SU-DHL-6 (cell line): ENCODE data around the gene TIE1.

ENCODE experiments used
- H2AFZ ChIP-seq: fragments of 200-600 bp; sonication (generic); 2 replicates; pipeline ENCODE4 v1.6.1; 2014; ENCODE audit warnings: low read depth, mild to moderate bottlenecking, moderate library complexity, mixed read lengths, antibody characterized with exemption, low read length; ENCODE audit not compliant: severe bottlenecking
- H3F3A ChIP-seq: fragments of 200-600 bp; shearing (Covaris generic); 2 replicates; pipeline ENCODE4 v1.6.0; 2016; ENCODE audit warnings: antibody characterized with exemption, mild to moderate bottlenecking; ENCODE audit not compliant: insufficient read depth
- H3K27ac ChIP-seq: fragments of 200-600 bp; sonication (generic); 2 replicates; pipeline ENCODE4 v1.5.1; 2016; ENCODE audit warnings: low read depth, mild to moderate bottlenecking, low read length, moderate library complexity, mixed read lengths
- H3K27me3 ChIP-seq: fragments of 200-600 bp; sonication (generic), shearing (Covaris generic); 2 replicates; pipeline ENCODE4 v1.6.0; 2014; ENCODE audit warnings: mild to moderate bottlenecking, low read length
- H3K36me3 ChIP-seq: fragments of 200-600 bp; sonication (generic); 2 replicates; pipeline ENCODE4 v1.6.1; 2014; ENCODE audit warnings: mild to moderate bottlenecking, low read length, mixed read lengths
- H3K4me2 ChIP-seq: fragments of 300-600, 200-600 bp; shearing (Covaris generic), sonication (generic); 2 replicates; pipeline ENCODE4 v1.6.0; 2014; ENCODE audit warnings: low read length, low read depth, mild to moderate bottlenecking; ENCODE audit not compliant: poor library complexity, severe bottlenecking
- H3K4me3 ChIP-seq: fragments of 200-600 bp; sonication (generic); 2 replicates; pipeline ENCODE4 v1.5.1; 2014; ENCODE audit warnings: antibody characterized with exemption, low read length, mild to moderate bottlenecking, mixed read lengths; ENCODE audit not compliant: insufficient read depth, poor library complexity, severe bottlenecking
- H3K79me2 ChIP-seq: fragments of 200-600 bp; sonication (generic); 2 replicates; pipeline ENCODE4 v1.6.1; 2014; ENCODE audit warnings: mild to moderate bottlenecking, low read length, moderate library complexity; ENCODE audit not compliant: insufficient read depth
- H3K9ac ChIP-seq: fragments of 200-600 bp; sonication (generic); 2 replicates; pipeline ENCODE4 v1.7.0; 2014; ENCODE audit warnings: mild to moderate bottlenecking, low read length
- H3K9me2 ChIP-seq: fragments of 200-600 bp; sonication (generic); replicated peaks from 2 replicates; pipeline ENCODE4 v1.6.1; 2014; ENCODE audit warnings: low read length; ENCODE audit not compliant: insufficient read depth
- H3K9me3 ChIP-seq: fragments of 200-600 bp; sonication (generic); 2 replicates; pipeline ENCODE4 v1.6.1; 2014; ENCODE audit warnings: low read length, mixed read lengths; ENCODE audit not compliant: insufficient read depth
- H4K20me1 ChIP-seq: fragments of 200-600 bp; sonication (generic); 2 replicates; pipeline ENCODE4 v1.6.1; 2014; ENCODE audit warnings: low read depth, mild to moderate bottlenecking, antibody characterized with exemption, low read length, moderate library complexity, mixed read lengths
- EZH2phosphoT487 ChIP-seq: fragments of 200-600 bp; sonication (generic), shearing (Covaris generic); conservative IDR thresholded peaks from 2 replicates; pipeline ENCODE4 v1.6.1; 2018; ENCODE audit warnings: mild to moderate bottlenecking, antibody characterized with exemption, low read length, moderate library complexity, mixed read lengths
- TF ChIP-seq, protein P1 (sequence below): fragments of 200-600 bp; sonication (generic); IDR thresholded peaks from one replicate; pipeline ENCODE4 v1.5.1; 2017; ENCODE audit warnings: antibody characterized with exemption, mild to moderate bottlenecking, low read length, moderate library complexity; ENCODE audit not compliant: insufficient read depth, poor library complexity, severe bottlenecking

The TIE1 gene

GRCh38 chr1:43284546-43285110 lies 16.2 kb upstream of the TIE1 start:
- H3K4me3 ChIP-seq = no peak overlapping the region

DNA sequence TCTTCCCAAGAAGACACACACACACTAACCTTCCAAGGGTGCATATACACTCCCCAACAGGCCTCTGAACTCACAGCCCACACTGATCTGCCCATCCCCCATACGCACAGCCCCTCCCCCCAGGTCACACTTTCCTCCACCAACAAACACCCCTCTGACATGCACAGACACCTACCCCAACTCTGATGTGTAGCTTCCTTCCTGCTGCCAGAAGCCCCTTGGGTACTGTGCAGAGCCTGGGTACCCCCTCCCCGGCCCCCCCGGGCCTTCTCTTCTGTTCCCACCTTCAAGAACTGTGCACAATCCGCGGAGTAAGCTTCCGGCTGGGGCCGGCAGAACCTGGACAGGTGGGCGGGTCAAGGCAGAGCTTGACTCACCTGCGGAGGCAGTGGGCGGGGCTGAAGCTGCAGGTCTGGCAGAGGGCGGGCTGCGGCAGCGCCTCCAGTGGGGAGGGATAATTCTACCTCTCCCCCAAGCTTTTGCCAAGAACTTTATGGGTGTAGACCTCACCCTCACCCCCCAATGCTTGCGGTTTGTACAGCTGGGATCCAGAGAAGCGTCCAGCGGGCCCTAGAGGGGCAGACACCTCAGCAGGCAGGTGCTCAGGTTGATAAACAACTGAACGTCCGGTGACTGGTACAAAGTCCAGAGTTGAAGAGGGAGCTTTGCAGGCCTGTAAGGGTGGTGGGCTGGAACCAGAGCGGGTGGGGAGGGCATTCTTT lies 15.4 kb upstream of the TIE1 start, which contains the start of gene C1orf210:
C1orf210 (minus strand) TSS at position 313 of the 722 bp plus-strand sequence. CDS start 2,311 bp downstream, outside the sequence.
- no peaks in the 10 kb centered on the region for H3K9me3 ChIP-seq
- no peak within 1 kb of the TSS for H2AFZ ChIP-seq
- no peaks in the 10 kb centered on the region for H3K36me3 ChIP-seq
- H3F3A ChIP-seq = no peaks in the 10 kb centered on the region
- no peaks in the 10 kb centered on the region for H3K79me2 ChIP-seq
- TF ChIP-seq, protein P1, sequence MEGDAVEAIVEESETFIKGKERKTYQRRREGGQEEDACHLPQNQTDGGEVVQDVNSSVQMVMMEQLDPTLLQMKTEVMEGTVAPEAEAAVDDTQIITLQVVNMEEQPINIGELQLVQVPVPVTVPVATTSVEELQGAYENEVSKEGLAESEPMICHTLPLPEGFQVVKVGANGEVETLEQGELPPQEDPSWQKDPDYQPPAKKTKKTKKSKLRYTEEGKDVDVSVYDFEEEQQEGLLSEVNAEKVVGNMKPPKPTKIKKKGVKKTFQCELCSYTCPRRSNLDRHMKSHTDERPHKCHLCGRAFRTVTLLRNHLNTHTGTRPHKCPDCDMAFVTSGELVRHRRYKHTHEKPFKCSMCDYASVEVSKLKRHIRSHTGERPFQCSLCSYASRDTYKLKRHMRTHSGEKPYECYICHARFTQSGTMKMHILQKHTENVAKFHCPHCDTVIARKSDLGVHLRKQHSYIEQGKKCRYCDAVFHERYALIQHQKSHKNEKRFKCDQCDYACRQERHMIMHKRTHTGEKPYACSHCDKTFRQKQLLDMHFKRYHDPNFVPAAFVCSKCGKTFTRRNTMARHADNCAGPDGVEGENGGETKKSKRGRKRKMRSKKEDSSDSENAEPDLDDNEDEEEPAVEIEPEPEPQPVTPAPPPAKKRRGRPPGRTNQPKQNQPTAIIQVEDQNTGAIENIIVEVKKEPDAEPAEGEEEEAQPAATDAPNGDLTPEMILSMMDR = no peak
- no peak for TF ChIP-seq EZH2phosphoT487
- no peaks in the 10 kb centered on the region for H3K27me3 ChIP-seq
- H4K20me1 ChIP-seq = no peaks in the 10 kb centered on the region
- H3K27ac ChIP-seq = no peak within 1 kb of the TSS
- no peak within 1 kb of the TSS for H3K4me3 ChIP-seq
- H3K9ac ChIP-seq = no peak within 1 kb of the TSS
- H3K9me2 ChIP-seq = no peaks in the 10 kb centered on the region
- H3K4me2 ChIP-seq = no peak within 1 kb of the TSS

More at GRCh38 chr1:43284546-43285110, 16.2 kb upstream of the TIE1 start:
- H3K9me2 ChIP-seq = no peaks in the 10 kb centered on the region
- no peak overlapping the region for H3K4me2 ChIP-seq
- H3K9me3 ChIP-seq = no peaks in the 10 kb centered on the region
- no peaks in the 10 kb centered on the region for H4K20me1 ChIP-seq
- H3K27me3 ChIP-seq = no peaks in the 10 kb centered on the region
- no peaks in the 10 kb centered on the region for H3F3A ChIP-seq
- H2AFZ ChIP-seq = no peak overlapping the region
- H3K27ac ChIP-seq = no peak overlapping the region
- H3K79me2 ChIP-seq = no peaks in the 10 kb centered on the region
- no peak for TF ChIP-seq EZH2phosphoT487
- TF ChIP-seq, protein P1 = no peak
- no peak overlapping the region for H3K9ac ChIP-seq
- H3K36me3 ChIP-seq = no peaks in the 10 kb centered on the region

DNA sequence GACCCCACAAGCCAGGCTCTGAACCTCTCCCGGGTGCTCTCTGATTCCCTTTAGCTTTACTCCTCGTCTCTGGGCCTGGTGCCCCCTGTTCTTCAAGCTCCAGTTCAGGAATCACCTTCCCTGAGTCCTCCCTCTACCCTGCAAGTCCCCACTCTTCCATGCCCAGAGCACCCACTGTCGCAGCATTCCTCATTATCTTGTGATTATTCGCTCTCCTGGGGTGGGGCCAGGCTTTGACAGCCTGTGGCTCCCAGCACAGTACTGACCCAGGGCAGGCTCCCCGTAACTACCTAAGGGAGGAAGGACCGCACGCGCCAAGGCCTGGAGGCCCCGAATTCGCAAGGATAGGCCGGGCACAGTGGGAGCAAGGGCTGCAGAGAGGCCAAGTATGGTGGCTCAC lies 14.7 kb upstream of the TIE1 start:
- no peak overlapping the region for H3K4me2 ChIP-seq

More for the DNA sequence above, 14.7 kb upstream of the TIE1 start:
- Histone ChIP-seq H3K4me3 (no peak overlapping the region), H3K79me2 (no peaks in the 10 kb centered on the region), H3K27me3 (no peaks in the 10 kb centered on the region), H3K9ac (no peak overlapping the region), H3F3A (no peaks in the 10 kb centered on the region), H3K27ac (no peak overlapping the region), H3K9me2 (no peaks in the 10 kb centered on the region), H4K20me1 (no peaks in the 10 kb centered on the region), H2AFZ (no peak overlapping the region), H3K36me3 (no peaks in the 10 kb centered on the region), H3K9me3 (no peaks in the 10 kb centered on the region)
- TF ChIP-seq, protein P1 = no peak
- no peak for TF ChIP-seq EZH2phosphoT487
